CD4-positive, alpha-beta T cell treated with Interleukin-4 for 4 hours (primary cell): ENCODE results near the gene TCF7.

Experiments used
- DNase-seq: peaks from one replicate; pipeline ENCODE4 v3.0.0-alpha.2; 2020

TCF7 gene

DNA sequence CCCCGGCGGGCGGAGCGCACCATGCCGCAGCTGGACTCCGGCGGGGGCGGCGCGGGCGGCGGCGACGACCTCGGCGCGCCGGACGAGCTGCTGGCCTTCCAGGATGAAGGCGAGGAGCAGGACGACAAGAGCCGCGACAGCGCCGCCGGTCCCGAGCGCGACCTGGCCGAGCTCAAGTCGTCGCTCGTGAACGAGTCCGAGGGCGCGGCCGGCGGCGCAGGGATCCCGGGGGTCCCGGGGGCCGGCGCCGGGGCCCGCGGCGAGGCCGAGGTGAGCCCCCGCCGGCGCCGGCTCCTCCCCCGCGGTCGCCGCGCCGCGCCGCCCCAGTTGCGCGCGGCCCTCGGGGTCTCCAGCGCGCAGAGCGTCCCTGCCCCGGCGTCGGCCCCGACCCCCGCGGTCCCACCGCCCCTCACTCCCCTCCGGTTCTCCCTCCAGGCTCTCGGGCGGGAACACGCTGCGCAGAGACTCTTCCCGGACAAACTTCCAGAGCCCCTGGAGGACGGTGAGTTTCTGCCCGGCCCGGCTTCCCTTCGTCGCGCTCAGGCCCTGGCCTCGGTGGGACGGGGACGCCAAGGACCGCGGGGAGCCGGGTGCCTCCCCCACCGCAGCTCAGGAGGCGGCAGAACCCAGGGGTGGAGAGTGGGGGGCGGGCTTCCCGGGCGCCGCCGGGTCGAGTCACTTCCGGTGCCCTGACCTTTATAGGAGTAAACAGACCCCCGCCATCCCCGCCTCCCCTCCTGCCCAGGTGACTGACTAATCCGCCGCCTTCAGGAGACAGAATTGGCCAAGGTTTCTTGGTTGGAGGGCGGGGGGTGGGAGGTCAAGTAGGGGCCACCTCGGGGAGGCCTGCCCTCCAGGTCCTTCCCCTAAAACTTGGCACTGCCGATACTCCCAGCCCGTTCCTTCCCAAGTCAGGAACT lies 665 bp downstream of the TCF7 start:
- DNase-seq: peak; percentile 90

DNA sequence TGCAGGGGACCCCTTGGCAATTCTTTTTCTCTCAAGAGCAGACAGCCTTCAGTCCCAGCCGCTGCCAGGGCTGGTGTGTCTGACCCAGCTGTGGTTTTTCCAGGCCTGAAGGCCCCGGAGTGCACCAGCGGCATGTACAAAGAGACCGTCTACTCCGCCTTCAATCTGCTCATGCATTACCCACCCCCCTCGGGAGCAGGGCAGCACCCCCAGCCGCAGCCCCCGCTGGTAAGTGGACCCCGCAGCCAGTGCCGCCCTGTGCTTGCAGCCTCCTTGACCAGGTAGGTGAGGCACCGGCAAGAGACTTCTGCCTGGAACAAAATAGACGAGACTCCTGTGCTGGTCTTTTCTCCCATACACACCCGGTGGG lies 1.3 kb downstream of the TCF7 start:
- no peak for DNase-seq

DNA sequence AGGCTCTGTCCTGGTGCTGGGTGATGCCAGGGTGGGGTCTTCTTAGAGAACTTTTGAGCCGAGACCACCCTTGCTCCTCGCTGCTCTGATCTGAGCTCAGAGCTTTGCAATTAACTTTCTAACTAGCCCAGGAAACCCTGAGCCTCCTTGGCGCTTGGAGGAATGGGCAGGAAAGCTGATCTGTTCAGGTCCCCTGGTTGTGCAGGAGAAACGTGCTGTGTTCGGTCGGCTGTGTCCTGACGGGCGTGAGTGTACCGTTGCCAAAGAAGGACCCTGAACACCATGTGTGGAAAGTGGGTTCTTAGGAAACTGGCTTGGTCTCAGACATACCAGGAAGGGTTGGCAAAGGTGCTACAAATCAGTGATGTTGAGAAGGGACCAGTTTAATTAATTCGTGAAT lies 1.8 kb downstream of the TCF7 start:
- DNase-seq: no peak

DNA sequence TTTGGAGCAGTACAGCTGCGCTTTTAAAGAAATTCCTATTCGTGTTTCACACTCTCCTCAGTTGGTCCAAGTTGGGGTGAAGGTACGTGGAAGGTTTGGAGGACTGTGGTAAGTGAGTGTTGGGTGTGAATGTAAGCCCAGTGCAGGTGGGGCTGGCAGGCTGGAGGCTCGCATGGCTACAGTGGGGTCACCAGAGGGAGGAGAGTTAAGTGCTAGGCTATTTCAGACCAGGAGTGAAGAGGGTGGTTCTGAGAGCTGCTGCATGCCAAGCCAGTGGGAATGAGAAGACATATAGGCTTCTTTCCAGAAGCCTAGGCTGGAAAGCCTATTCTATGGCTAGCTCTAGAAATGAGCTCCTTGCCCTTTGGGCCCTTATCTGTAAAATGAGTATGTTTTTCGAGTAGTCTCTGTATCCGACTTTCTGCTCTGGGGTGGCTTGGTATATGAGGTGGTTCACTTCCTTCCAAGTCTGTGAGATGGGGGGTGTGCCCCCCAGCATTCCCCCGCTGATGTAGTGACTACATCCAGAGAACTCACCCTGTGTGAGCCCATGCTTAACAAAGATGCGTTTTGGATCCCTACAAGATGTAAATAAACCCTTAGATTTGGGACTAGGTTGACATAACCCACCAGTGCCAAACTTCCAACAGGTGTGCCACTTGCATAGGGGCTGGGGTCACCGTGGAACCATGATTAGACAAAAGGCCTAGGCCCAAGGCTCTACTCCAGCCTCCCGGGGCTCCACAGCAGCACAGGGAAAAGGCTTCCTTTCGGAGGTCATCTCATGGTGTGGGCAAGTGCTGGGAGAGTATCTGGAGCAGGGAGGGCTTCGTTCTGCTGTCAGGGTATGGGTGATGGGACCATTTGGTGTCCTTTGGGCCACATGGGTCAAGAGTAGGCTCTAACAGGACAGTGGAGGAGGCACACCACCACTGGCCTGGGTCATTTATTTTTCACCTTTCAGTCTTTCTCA lies 2.6 kb downstream of the TCF7 start:
- DNase-seq: no peak

DNA sequence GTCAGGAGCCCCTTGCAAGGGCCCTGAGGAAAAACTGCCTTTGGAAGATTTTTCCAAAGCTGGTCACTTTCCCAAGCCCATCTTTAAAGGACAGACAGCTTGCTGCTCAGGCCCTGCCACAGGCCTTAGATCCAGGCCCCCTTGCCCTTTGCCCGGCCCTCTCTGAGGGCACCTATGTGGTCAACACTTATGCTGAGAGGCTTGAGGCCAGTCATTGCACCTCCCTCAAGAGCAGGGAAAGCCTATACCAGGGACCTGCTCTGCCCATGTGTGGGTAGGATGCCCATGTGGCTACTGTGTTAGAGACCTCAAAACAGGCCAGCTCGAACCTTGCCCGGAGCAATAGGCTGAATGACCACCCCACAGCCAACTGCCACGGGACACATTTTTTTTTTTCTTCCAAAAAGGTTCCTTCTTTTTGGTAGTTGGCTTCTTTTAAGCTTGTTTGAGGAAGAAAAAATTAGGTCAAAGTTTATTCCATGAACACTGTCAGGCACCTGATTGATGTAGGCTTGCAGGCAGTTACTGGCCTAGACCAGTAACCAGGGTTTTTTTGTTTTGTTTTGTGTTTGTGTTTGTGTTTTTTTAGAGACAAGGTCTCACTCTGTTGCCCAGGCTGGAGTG lies 3.8 kb downstream of the TCF7 start:
- DNase-seq: no peak

DNA sequence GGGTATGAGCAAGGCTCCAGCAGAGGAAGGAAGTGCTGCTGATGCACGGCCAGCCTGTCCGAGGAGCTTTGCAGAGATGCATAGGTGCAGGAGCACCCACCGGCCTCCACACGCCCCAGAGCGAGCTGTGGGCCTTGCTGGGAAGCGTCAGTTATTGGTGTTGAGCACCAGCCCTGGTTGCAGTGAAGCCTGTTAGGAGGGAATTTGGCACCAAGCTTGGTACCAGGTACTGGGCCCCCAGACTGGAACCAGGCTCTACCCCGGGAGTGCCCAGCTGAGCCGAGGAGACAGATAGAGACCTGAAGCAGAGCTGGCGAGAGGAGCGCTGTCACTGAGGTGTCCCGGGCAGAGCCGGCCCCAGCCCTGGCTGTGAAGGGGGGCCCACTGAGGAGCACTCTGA lies 5.2 kb downstream of the TCF7 start:
- no peak for DNase-seq

DNA sequence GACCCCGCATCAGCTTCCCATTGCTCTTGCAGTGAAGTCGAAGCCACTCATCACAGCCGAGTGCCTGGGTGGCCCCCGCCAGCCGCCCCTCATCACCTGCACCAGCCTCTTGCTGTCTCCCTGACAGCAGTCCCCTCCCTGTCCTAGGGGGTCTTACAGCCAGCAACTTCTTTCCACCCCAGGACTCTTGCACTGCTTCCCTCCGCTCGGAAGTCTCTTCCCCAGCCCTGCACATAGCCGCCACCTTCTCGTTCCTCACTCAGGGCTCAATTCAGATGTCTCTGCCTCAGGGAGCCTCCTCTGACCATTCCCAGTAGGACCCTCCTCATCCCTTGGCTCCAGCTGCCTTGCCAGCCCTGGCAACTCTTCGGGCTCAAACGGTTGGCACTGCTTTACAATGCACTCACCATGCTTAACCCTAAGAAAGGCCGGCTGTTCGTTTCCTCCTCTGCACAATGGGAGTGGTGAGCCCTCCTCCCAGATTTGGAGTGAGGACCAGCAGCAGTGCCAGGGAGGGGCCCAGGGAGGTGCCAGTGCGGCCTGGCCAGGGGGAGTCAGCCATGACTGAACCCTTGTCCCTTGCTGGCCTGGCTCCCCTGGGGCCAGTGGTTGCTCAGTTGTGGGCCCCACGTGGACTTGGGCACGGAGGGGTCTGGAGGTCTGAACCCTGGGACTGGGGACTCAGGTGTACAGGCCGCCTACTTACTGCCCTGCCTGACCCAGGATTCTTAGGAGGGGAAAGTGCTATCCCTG lies 6.1 kb downstream of the TCF7 start:
- no peak for DNase-seq

DNA sequence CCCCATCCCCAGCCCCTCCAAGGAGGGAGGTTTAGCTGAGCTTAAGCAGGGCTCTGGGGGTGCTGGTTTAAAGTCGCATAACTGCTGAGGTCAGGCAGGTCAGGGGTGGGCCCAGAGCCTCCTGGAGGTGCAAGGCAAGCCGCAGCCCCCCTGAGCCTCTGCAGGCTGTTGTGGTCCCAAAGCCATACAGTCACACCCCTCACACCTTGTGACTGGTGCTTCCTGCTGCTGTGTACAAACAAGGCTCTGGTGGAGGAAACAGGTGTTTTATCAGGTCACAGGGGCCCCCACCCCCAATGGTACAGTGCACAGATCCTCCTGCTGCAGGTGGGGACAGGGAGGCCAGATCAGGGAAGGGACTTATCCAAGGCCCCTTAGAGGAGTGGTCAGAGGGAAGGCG lies 8.0 kb downstream of the TCF7 start:
- peak; percentile 82 for DNase-seq

DNA sequence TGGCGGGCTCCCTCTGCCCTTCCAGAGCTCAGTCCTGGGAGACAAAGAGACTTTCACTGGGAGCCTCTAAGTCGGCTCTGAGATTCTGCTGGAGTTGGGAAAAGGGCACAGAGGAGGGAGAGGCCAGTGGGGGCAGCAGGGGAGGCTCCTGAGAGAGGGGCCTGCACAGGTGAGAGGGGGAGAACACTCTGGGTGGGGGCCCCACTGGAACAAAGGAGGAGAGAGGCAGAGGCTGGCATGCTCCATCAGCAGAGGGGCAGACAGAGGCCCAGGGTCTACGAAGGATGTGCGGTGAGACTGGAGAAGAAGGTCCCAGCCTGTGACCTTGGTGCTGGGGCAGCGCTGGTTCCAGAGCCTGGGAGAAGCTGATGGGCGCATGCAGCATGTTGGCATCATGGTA lies 8.9 kb downstream of the TCF7 start:
- no peak for DNase-seq

DNA sequence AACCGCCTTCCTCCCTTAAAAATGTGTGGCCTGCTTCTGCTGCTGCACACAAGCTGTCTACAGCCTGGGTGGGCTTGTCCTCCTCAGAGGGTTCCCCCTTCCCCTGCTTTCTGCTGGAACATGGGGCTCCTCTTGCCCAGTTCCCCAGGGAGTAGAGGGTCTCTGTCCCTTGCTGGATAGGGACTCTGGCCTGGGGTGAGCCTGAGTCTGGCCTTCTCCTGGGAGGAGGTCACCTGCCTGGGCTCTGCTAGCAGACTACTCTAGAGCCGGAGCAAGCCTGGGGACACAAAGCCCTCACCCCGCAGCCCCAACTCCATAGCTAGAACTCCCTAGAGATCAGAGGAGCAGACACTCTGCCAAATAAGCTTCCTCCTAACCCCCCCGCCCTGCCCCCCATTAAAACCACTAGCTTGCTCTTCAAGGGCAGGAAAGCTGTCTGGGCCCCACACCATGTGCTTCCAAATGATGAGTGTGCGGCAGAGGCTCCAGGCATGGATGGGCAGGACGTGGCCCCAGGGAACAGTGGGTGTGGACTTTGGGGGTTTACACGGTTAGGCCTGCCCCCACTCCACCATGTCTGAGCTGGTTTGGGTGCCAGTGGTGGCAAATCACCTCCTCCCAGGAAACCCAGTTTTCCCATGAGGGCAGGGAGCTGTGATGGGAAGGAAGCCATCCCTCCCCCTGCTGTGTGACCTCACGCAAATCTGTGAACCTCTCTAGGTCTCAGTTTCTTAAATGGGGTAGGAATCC lies 10.0 kb downstream of the TCF7 start:
- peak; percentile 58 for DNase-seq

DNA sequence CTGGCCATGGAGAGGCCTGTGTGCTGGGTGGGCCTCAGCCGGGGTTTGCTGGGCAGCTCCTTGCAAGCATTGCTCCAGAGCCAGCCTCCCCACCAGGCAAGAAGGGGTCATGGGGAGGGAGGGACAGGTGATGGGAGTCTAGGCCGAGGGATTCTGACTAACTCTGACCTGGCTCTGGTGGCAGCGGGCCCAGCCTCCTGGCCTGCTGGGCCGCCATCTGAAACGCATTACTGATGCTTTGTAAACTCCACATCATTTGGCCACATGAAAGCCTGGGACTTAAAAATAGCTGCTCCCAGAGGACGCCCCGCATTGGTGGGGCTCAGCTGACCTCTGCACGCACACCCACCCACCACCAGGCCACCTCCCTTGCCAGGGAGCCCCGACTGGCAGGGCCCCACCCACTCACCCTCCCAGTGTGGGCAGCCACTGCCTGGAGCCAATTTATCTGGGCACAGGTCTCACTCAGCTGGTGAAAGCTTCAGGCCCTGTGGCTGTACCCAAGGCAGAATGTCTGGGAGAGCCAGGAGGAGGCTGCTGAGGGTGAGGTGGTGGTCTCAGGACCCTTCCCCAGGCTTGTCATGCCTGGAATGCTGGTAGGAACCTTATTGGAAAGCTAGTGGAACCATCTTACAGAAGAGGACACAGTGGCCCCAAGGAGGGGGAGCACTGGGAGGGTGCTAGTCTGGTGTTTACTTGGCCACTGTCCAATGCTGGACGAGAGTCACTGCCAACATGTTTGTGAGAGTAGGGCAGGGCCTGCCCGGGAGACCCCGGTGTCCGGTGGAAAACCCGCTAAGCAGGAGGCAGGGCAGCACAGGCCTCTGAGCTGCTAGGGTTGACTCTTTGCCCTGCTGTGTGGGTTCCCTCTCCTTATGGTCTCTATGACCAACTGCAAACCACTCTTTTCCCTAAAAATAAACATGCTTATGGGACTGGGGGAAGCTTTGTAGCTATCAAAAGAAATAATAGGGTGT lies 10.8 kb downstream of the TCF7 start:
- no peak for DNase-seq

DNA sequence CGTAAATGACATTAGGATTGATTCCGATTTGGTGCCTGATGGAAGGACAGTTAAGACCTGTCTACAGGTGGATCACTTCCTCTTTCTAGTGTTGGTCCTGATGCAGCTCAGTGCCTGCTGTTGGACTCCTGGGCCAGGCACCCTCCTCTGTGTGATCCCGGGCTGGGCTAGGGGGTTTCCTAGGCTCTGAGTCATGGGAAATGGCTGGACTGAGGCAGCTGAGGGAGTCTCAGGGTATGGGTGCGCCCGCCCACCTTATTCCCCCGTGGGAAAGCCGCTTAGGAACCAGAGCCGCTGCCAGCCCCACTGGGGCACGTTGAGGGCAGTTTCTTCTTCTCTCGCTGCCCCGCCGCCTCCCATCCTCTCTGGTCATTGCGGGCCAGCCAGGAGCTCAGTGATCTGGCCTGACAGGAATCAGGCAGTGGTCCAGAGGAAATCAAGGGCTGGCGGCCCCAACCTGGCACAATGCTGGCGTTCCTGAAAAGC lies 12.9 kb downstream of the TCF7 start:
- peak; percentile 67 for DNase-seq

DNA sequence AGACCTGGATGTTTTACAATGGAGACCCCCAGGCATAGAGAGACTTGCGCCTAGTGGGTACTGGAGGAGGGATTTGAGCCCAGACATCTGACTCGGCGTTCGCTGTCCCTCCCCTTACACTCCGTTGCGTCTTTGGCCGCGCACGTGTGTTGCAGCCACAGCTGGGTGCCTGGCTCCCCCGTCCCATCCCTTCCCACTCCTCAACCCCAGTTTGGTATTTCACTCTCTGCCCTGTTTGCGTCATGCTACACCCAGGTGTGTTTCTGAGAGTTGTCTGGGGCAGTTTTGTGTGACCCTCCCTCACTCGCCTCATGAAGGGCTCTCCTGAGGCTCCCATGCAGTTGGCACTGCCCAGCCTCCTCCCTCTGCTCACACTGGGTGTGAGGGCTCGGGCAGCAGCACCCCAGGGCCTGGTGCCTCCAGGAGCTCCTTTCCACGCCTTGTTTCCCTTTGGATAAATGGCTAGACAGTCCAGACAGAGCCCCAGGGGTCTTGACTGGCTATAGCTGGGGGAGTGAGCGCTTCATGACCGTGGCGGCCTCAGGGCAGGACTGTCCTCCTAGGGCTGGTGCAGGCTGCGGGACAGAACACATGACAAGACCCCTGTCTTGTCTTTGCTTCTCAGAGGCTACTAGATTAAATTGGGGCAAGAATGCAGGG lies 13.6 kb downstream of the TCF7 start:
- DNase-seq: no peak

DNA sequence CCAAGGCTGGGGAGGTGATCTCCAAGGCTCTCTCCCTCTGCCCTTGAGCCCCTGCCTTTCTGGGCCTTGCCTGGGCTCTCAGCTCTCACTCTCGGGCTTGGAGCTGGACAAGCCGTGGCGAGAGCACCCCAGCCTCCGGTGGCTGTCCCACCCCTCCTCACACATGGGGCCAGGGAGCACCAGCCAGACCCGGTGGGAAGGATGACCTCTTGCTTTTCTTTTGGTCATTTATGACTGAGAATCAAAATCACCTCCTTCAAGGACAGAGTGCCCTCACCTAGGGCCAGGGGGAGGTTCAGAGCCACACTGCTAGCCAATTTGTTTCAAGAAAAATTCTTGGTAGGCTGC lies 14.1 kb downstream of the TCF7 start:
- DNase-seq: no peak

DNA sequence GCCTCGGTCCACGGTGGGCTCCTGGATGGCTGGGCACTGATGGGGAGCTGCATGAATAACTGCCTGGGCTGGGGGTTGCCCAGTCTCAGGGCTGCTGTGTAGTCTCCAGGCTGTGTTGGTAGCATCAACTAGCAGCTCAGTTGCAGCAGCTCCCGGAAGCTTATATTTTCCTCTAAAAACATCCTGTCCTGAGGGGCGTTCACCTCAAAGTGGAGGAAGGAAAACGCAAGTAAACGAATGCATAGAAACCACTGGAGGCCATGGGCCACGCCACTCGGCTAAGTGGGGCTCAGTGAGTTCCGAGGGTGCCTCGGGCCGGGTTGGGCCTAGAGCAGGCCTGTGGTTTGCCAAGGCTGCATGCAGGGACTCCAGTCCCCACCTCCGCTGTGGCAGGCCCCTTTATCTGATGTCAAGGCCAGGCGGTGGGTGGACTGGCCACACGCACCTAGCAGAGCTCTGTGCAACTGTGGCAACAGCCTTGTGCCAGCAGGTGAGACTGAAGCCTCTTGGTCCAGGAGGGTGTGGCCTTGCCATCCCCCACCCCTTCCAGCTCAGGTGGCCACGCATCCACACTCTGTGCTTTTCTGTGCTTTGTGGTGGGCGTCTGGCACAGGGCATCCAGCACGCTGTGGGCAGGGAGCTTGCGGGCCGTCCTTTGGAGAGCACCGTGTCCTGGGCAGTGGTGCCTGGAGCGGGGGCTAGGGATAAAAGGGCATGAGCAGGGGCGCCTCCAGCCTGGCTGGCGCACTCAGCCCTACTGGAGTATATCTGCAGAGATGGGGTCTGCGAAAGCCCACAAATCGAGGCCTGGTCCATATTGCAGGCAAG lies 15.1 kb downstream of the TCF7 start:
- DNase-seq: peak; percentile 43

DNA sequence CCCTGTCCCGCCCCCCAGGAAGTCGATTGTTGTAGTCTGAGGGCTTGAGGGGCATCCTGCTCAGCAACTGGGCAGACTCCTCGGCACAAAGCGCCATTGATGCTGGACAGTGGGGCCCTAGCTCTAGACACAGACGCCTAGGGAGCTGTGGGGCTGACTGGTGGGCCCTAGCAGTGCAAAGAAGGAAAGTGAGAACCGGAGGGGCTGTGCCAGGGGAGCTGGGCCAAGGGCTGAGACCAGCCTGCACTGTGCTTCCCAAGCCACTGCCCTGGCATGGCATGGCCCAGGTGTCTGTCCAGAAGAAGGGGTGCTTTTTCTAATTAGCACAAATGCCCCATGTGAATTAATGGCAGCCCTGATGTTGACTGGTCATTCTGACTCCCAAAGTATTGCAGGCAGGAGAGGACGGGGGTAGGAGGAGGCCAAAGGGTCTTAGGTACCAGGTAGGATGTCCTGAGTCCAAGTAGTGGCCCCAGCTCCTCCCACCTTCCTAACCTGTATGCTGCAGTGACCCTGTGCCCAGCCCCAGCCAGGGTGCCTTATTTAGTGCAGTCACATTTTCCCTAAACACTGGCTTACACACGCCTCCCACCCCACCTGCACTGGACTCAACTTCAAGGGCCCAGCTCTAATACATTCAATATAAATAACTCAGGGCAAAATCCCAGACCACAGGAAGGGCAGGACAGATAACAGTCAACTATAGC lies 15.9 kb downstream of the TCF7 start:
- no peak for DNase-seq

DNA sequence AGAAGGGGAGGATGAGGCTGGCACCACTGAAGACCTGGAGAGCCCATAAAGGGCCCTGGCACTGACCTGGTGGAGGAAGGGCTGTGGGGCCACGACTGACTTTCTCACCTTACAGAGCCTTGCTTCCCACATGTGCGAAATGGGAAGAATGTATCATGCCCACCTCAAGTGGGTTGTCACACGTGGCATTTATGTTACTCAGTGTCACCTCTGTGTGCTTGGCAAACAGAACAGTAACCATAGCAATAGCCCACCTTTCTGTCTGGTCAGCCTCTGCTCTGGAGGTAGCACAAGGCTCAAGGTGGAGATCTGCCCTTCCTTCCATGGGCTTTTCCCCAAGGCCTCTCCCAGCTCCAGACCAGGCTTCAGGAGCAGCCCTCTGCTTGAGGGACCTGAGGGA lies 16.7 kb downstream of the TCF7 start:
- DNase-seq: peak; percentile 61
